ENCODE results near the gene NOS1. TPM values are rescaled to one million over a fixed set of nuclear protein-coding genes. Genes with fewer than 3 reads are reported as not detected.

Gene NOS1
- total RNA-seq, 1 experiment from 2014 or later, result 0.06 TPM

DNA sequence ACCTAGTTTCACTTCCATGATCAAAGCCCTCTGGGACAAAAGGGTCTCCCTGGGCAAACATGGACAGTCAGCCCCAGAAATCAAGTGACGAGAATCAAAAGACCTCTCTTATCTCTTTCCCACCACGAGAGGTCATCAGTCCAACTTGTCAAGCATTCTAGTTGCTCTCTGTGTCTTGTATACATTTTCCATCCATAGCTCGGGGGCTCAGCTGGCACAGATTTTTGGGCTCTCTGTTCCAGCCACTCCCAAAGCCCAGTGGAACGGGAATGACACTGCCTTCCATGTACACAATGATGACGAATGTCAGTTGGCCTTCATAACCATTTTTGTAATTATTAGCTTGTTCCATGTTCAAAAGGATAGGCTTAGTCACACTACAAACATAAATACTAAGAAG lies 29.7 kb downstream of the NOS1 start:
- DNase-seq (ENCODE audit: low read depth), result no peak

DNA sequence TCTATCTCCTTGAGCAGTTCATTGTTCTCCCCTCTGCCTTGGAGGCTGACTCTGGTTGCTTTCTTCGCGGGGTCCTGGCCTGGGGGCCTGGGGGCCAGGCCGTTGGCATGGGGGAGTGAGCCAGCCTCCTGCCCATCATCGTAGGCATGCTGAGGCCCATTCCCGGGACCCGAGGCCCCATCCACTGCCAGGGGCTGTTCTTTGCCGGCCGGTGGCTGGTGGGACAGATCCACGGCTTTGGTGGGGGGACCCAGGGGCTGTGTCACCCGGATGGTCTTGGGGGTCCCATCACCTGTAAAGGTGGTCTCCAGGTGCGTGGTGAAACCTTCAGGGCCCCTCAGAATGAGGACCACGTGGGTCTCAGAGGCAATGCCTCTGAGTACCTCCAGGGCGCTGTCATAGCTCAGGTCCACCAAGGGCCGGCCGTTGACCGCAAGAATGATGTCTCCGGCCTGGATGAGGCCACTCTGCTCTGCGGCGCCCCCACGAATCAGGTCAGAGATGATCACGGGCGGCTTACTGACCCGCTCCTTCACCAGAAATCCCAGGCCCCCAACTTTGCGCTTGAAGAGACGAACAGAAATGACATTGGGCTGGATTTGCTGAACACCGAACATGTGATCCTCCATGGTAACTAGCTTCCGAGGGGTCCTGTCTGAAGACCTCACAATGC lies 30.8 kb downstream of the NOS1 start:
- no peak for DNase-seq (ENCODE audit: low read depth)

- no peak for DNase-seq (ENCODE audit: low read depth)
These were observed 31.7 kb downstream of the NOS1 start for GRCh38 chr12:117329756-117330155.

DNA sequence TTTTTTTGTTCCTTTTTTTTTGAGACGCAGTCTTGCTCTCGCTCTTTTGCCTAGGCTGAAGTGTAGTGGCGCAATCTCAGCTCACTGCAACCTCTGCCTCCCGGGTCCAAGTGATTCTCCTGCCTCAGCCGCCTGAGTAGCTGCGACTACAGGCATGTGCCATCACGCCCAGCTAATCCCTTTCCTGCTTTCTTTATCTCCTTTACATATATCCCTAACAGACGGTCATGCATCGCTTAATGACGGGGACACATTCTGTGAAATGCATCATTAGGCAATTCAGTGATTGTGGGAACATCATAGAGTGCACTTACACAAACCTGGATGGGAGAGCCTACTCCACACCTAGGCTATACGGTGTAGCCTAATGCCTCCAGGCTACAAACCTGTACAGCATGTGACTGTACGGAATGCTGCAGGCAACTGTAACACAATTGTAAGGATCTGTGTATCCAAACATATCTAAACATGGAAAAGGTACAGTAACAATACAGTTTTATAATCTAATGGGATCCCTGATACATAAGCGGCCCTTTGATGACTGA lies 32.8 kb downstream of the NOS1 start:
- DNase-seq (ENCODE audit: low read depth), result no peak

DNA sequence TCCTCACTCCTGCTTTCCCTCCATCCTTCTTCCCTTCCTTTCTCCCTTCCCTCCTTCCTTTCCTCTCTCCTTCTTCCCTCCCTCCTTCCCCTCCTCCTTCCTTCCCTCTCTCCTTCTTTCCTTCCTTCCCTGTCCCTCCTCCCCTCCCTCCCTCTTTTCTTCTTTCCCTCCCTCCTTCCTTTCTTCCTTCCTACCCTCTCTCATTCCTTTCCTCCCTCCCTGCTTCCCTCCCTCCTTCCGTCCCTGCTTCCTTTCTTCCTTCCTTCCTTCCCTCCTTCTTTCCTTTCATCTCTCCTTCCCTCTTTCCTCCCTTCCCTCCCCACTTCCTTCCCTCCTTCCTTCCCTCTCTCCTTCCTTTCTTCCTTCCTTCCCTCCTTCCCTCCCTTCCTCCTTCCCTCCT lies 39.0 kb downstream of the NOS1 start:
- no peak for DNase-seq (ENCODE audit: low read depth)

DNA sequence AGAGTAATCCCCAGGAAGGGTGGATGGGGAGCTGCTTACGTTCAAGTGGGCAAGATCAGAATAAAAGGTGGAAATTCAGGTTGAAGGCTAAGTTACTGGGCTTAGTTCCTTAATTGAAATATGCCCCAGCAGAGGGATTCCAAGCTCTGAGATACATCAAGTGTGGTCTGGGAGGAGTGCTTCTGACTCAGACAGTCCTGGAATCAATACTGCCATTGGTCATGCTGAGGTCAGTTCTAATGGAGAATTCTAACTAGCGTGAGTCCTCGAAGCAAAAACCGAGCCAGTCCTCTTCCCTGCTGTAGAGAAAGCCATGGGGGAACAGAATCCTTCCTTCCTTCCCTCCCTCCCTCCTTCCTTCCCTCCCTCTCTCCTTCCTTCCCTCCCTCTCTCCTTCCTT lies 39.9 kb downstream of the NOS1 start:
- peak; percentile 53 for DNase-seq (ENCODE audit: low read depth)

- DNase-seq (ENCODE audit: low read depth), result no peak
These were observed 42.8 kb downstream of the NOS1 start for GRCh38 chr12:117318591-117318990.

DNA sequence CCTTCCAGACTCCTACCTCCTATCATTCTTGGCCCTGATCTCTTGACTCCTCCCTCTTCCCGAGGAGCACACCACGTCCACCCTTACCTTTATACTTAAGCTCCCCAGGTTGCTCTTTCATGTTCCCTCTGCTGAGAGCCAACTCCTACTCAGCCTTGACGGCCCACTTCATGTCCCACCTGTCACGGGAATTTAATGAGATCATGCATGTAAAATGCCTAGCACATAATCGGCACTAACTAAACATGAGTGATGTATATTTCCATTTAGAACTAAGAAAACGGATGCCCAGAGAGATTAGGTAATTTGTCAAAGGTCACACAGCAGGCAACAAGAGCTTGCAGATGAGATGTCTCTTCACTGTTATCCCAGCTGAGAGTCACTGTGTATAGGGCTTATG lies 45.1 kb downstream of the NOS1 start:
- no peak for DNase-seq (ENCODE audit: low read depth)

DNA sequence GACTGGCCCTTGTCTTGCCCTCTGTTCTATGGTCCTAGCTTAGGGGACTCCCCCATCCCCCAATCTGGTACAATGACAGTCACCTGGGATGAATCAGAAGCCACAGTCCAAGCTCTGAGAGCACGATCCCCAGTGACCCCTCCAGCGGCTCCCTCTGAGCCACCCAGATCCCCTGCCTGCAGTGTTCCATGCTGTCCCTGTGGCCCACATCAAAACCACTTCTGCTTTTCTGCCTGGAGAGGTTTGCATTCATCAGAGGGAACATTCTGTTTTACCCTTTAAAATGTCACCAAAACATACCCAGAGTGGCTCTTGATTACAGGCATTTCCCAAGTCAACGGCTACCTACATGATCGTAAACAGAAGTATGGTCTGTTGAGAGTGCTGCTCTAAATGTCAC lies 47.5 kb downstream of the NOS1 start:
- DNase-seq (ENCODE audit: low read depth), result no peak

DNA sequence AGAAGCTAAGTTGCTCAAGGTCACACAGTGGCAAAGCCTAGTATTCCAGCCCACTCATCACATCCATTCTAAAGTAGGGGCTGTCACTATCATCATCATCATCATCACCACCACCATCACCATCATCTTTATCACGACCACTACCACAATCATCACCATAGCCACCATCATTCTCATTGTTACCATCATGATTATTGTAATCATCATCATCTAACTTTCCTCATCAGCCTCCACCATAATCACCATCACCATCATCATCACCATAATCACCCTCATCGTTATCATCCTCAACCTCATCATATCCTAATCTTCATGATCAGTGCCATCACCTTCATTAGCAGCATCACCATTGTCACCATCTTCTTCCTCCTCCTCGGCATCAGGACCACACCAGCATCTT lies 48.7 kb downstream of the NOS1 start:
- no peak for DNase-seq (ENCODE audit: low read depth)

GRCh38 chr12:117309276-117309925 lies 52.0 kb downstream of the NOS1 start:
- DNase-seq (ENCODE audit: low read depth), result peak; percentile 27

- peak; percentile 21 for DNase-seq (ENCODE audit: low read depth)
These were observed 61.3 kb downstream of the NOS1 start for GRCh38 chr12:117300174-117300573.

GRCh38 chr12:117298648-117299225 lies 62.7 kb downstream of the NOS1 start:
- DNase-seq (ENCODE audit: low read depth), result no peak

GRCh38 chr12:117298191-117298590 lies 63.2 kb downstream of the NOS1 start:
- DNase-seq (ENCODE audit: low read depth), result no peak

DNA sequence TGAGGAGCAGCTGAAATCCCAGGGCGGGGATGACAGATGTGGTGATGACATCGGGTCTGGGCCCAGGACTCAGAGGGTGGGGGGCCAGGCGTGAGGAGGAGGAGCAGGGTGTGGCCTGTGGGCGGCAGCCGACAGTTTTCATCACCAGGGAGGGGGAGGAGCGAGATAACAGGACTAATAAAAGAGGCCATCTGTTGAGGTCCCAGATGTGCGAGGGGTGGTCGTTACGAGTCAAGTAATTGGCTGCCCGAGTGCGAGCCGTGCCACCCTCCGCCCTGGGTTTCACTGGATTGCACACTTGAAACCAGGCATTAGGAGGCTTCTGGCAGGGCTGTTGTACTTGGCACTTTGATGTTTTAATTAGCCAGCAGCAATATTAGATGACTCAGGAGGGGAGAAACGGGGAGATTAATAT lies 67.2 kb downstream of the NOS1 start:
- peak; percentile 34 for DNase-seq (ENCODE audit: low read depth)

GRCh38 chr12:117293510-117293909 lies 67.9 kb downstream of the NOS1 start:
- no peak for DNase-seq (ENCODE audit: low read depth)

- no peak for DNase-seq (ENCODE audit: low read depth)
These were observed 68.7 kb downstream of the NOS1 start for GRCh38 chr12:117292688-117293087.

DNA sequence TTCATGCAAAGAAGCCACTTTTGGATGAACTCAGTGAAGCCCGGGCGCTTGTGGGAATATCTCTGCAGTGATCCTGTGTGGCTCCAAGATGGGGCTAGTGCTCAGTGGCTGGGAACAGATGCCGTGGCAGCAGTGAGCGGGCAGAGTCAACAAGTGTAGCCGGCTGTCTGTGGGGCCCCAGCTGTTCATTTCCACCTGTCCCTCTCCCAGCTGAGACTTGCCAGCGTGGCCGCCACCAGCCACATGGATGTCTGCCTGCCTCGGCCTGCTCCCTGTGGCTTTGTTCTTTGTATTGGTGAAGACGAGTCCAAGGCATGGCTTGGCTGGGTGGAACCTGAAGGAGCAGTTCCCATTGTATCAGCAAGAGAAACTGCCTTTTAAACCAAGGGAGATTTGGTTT lies 77.3 kb downstream of the NOS1 start:
- DNase-seq (ENCODE audit: low read depth), result no peak

- DNase-seq (ENCODE audit: low read depth), result peak; percentile 56
These were observed 78.9 kb downstream of the NOS1 start for GRCh38 chr12:117282490-117282889.

GRCh38 chr12:117280019-117280680 lies 81.3 kb downstream of the NOS1 start:
- DNase-seq (ENCODE audit: low read depth), result no peak

DNA sequence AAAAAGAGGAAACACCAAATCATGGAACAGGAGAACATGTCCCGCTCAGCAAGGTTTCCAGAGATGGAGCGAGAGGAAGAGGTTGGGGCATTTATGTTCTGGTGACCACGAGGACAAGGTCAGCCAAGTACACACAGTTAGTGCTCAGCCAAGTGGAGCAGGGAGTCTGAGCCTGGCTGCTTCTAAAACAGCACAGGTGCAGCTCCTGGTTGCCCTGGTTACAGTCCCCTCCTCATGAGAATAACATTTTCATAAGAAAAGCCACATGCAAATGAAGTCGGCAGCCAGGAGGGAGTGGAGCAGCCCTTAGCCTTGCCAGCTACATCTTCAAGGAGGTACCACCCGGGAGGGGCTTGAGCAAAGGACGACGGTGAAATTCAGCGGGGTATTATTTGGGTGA lies 81.8 kb downstream of the NOS1 start:
- DNase-seq (ENCODE audit: low read depth), result no peak

GRCh38 chr12:117277875-117278274 lies 83.6 kb downstream of the NOS1 start:
- no peak for DNase-seq (ENCODE audit: low read depth)

GRCh38 chr12:117273091-117273490 lies 88.3 kb downstream of the NOS1 start:
- DNase-seq (ENCODE audit: low read depth), result peak; percentile 34
